A549 treated with Hydrocortisone at 1 μM for 4 hours (cell line): ENCODE measurements around the gene C11orf58. TPM values are rescaled to one million over a fixed set of nuclear protein-coding genes. Genes with fewer than 3 reads are reported as not detected.

Source experiments
- total RNA-seq: library from RNA; stranded (reverse); fragments of 200-300 nt; extraction: Qiagen RNA extraction; gene quantifications from 5 replicates; pipeline ENCODE4 v1.2.3, GENCODE V29; 2022

The C11orf58 gene
- total RNA-seq, result 172 to 253 TPM (median 183 TPM) in 5 replicates

GRCh38 chr11:16738193-16738946 is at the start of gene C11orf58:
C11orf58 (plus strand) TSS chr11:16738647; CDS start chr11:16738779, 132 bp downstream.

